Measurements from ENCODE around the gene DIP2C.
A peak's percentile ranks its signal among the peaks of the same experiment; 100 is the strongest.
"Not testable (repeated sequence)": the region's sequence is repeated elsewhere in the genome, so short reads cannot be mapped to it uniquely, and the experiment has no call there.

The DIP2C gene

GRCh38 chr10:618229-618989 lies 71.1 kb downstream of the DIP2C start:
- Histone ChIP-seq H3K4me3 (ENCODE audit: low read depth, low read length) (no peak overlapping the region), H3K36me3 (ENCODE audit: insufficient read depth, low read length) (no peaks in the 10 kb centered on the region)

GRCh38 chr10:617471-617870 lies 72.0 kb downstream of the DIP2C start:
- no peaks in the 10 kb centered on the region for H3K36me3 ChIP-seq (ENCODE audit: insufficient read depth, low read length)
- no peak overlapping the region for H2AFZ ChIP-seq (ENCODE audit: low read length, unreplicated experiment)
- H3K79me2 ChIP-seq (ENCODE audit: control insufficient read depth, insufficient read depth, low read length, unreplicated experiment), result peaks cover 8% of the 10 kb centered on the region
- no peak overlapping the region for H3K27ac ChIP-seq (ENCODE audit: low read depth, low read length)
- H3K4me1 ChIP-seq (ENCODE audit: control insufficient read depth, insufficient read depth, low read length, unreplicated experiment), result peaks cover 7% of the 10 kb centered on the region
- no peaks in the 10 kb centered on the region for H3K27me3 ChIP-seq (ENCODE audit: insufficient read depth, low read length)
- no peak overlapping the region for H3K4me3 ChIP-seq (ENCODE audit: low read depth, low read length)

More at GRCh38 chr10:618229-618989, 71.1 kb downstream of the DIP2C start:
- Histone ChIP-seq H3K27me3 (ENCODE audit: insufficient read depth, low read length) (no peaks in the 10 kb centered on the region), H2AFZ (ENCODE audit: low read length, unreplicated experiment) (no peak overlapping the region), H3K4me1 (ENCODE audit: control insufficient read depth, insufficient read depth, low read length, unreplicated experiment) (peaks cover 7% of the 10 kb centered on the region), H3K27ac (ENCODE audit: low read depth, low read length) (no peak overlapping the region), H3K79me2 (ENCODE audit: control insufficient read depth, insufficient read depth, low read length, unreplicated experiment) (peaks cover 13% of the 10 kb centered on the region)

GRCh38 chr10:615583-616152 lies 73.8 kb downstream of the DIP2C start:
- H3K79me2 ChIP-seq (ENCODE audit: control insufficient read depth, insufficient read depth, low read length, unreplicated experiment), result peaks cover 8% of the 10 kb centered on the region
- peaks cover 18% of the 10 kb centered on the region for H3K4me1 ChIP-seq (ENCODE audit: control insufficient read depth, insufficient read depth, low read length, unreplicated experiment)
- no peaks in the 10 kb centered on the region for H3K27me3 ChIP-seq (ENCODE audit: insufficient read depth, low read length)
- no peaks in the 10 kb centered on the region for H3K36me3 ChIP-seq (ENCODE audit: insufficient read depth, low read length)
- no peak overlapping the region for H3K27ac ChIP-seq (ENCODE audit: low read depth, low read length)
- H2AFZ ChIP-seq (ENCODE audit: low read length, unreplicated experiment), result no peak overlapping the region
- H3K4me3 ChIP-seq (ENCODE audit: low read depth, low read length), result no peak overlapping the region

- no peak overlapping the region for H3K4me3 ChIP-seq (ENCODE audit: low read depth, low read length)
- H3K27me3 ChIP-seq (ENCODE audit: insufficient read depth, low read length), result no peaks in the 10 kb centered on the region
- H2AFZ ChIP-seq (ENCODE audit: low read length, unreplicated experiment), result no peak overlapping the region
- H3K36me3 ChIP-seq (ENCODE audit: insufficient read depth, low read length), result no peaks in the 10 kb centered on the region
- H3K79me2 ChIP-seq (ENCODE audit: control insufficient read depth, insufficient read depth, low read length, unreplicated experiment), result peaks cover 8% of the 10 kb centered on the region
- no peak overlapping the region for H3K27ac ChIP-seq (ENCODE audit: low read depth, low read length)
- H3K4me1 ChIP-seq (ENCODE audit: control insufficient read depth, insufficient read depth, low read length, unreplicated experiment), result peaks cover 25% of the 10 kb centered on the region
Measured at GRCh38 chr10:614790-615582, 74.5 kb downstream of the DIP2C start.

- H3K27ac ChIP-seq (ENCODE audit: low read depth, low read length), result no peak overlapping the region
- peaks cover 8% of the 10 kb centered on the region for H3K79me2 ChIP-seq (ENCODE audit: control insufficient read depth, insufficient read depth, low read length, unreplicated experiment)
- no peak overlapping the region for H2AFZ ChIP-seq (ENCODE audit: low read length, unreplicated experiment)
- H3K27me3 ChIP-seq (ENCODE audit: insufficient read depth, low read length), result no peaks in the 10 kb centered on the region
- H3K36me3 ChIP-seq (ENCODE audit: insufficient read depth, low read length), result no peaks in the 10 kb centered on the region
- peaks cover 30% of the 10 kb centered on the region for H3K4me1 ChIP-seq (ENCODE audit: control insufficient read depth, insufficient read depth, low read length, unreplicated experiment)
- no peak overlapping the region for H3K4me3 ChIP-seq (ENCODE audit: low read depth, low read length)
Measured at GRCh38 chr10:614139-614711, 75.2 kb downstream of the DIP2C start.

- no peak overlapping the region for H3K27ac ChIP-seq (ENCODE audit: low read depth, low read length)
- H3K79me2 ChIP-seq (ENCODE audit: control insufficient read depth, insufficient read depth, low read length, unreplicated experiment), result peaks cover 8% of the 10 kb centered on the region
- H2AFZ ChIP-seq (ENCODE audit: low read length, unreplicated experiment), result no peak overlapping the region
- no peaks in the 10 kb centered on the region for H3K36me3 ChIP-seq (ENCODE audit: insufficient read depth, low read length)
- H3K4me1 ChIP-seq (ENCODE audit: control insufficient read depth, insufficient read depth, low read length, unreplicated experiment), result peaks cover 36% of the 10 kb centered on the region
- H3K27me3 ChIP-seq (ENCODE audit: insufficient read depth, low read length), result no peaks in the 10 kb centered on the region
- H3K4me3 ChIP-seq (ENCODE audit: low read depth, low read length), result no peak overlapping the region
Measured at GRCh38 chr10:613271-614138, 76.0 kb downstream of the DIP2C start.

- no peak overlapping the region for H3K27ac ChIP-seq (ENCODE audit: low read depth, low read length)
- no peak overlapping the region for H2AFZ ChIP-seq (ENCODE audit: low read length, unreplicated experiment)
- no peaks in the 10 kb centered on the region for H3K27me3 ChIP-seq (ENCODE audit: insufficient read depth, low read length)
- peaks cover 8% of the 10 kb centered on the region for H3K79me2 ChIP-seq (ENCODE audit: control insufficient read depth, insufficient read depth, low read length, unreplicated experiment)
- H3K4me1 ChIP-seq (ENCODE audit: control insufficient read depth, insufficient read depth, low read length, unreplicated experiment), result peaks cover 36% of the 10 kb centered on the region
- H3K4me3 ChIP-seq (ENCODE audit: low read depth, low read length), result no peak overlapping the region
- no peaks in the 10 kb centered on the region for H3K36me3 ChIP-seq (ENCODE audit: insufficient read depth, low read length)
Measured at GRCh38 chr10:612696-613095, 76.8 kb downstream of the DIP2C start.

GRCh38 chr10:610642-611305 lies 78.7 kb downstream of the DIP2C start:
- not testable (repeated sequence) for H2AFZ ChIP-seq (ENCODE audit: low read length, unreplicated experiment); H3K27me3 ChIP-seq (ENCODE audit: insufficient read depth, low read length); H3K36me3 ChIP-seq (ENCODE audit: insufficient read depth, low read length); H3K4me3 ChIP-seq (ENCODE audit: low read depth, low read length)
- peak overlapping the region; percentile 44; the same call in 1 of the 2 replicates for H3K27ac ChIP-seq (ENCODE audit: low read depth, low read length)
- H3K79me2 ChIP-seq (ENCODE audit: control insufficient read depth, insufficient read depth, low read length, unreplicated experiment), result peaks cover 11% of the 10 kb centered on the region
- H3K4me1 ChIP-seq (ENCODE audit: control insufficient read depth, insufficient read depth, low read length, unreplicated experiment), result peaks cover 32% of the 10 kb centered on the region

GRCh38 chr10:609868-610545 lies 79.5 kb downstream of the DIP2C start:
- Histone ChIP-seq H3K4me1 (ENCODE audit: control insufficient read depth, insufficient read depth, low read length, unreplicated experiment) (peaks cover 29% of the 10 kb centered on the region), H3K27ac (ENCODE audit: low read depth, low read length) (0 out of 2 replicates have a peak overlapping the region, but pooled peaks have one; percentile 22), H2AFZ (ENCODE audit: low read length, unreplicated experiment) (no peak overlapping the region), H3K36me3 (ENCODE audit: insufficient read depth, low read length) (no peaks in the 10 kb centered on the region), H3K4me3 (ENCODE audit: low read depth, low read length) (no peak overlapping the region), H3K79me2 (ENCODE audit: control insufficient read depth, insufficient read depth, low read length, unreplicated experiment) (peaks cover 11% of the 10 kb centered on the region), H3K27me3 (ENCODE audit: insufficient read depth, low read length) (no peaks in the 10 kb centered on the region)

Measured in ACC112 (cell line).